Pancreas (tissue), 10 donors: ENCODE measurements around the gene TULP4. TPM values are rescaled to one million over a fixed set of nuclear protein-coding genes. Genes with fewer than 3 reads are reported as not detected.
"Not testable (repeated sequence)": the region's sequence is repeated elsewhere in the genome, so short reads cannot be mapped to it uniquely, and the experiment has no call there.

Experiments used
- ATAC-seq, 4 donors: fragments of 200-7000 bp; cut with Tn5 transposase; one replicate each; pipeline versions ENCODE4 v1.8.0 to v1.9.1; 2020; ENCODE audit warnings: mild to moderate bottlenecking in 4 of 4, moderate library complexity in 4 of 4
- DNase-seq, 6 donors: peaks; one replicate each; pipeline ENCODE4 v3.0.0-alpha.2; 2020
- FAIRE-seq: peaks from 2 replicates; lab custom pipeline; 2012; peaks lifted over from hg19 to GRCh38; lab: Jason Lieb, UNC
- H3K27ac ChIP-seq, 4 donors: fragments of 200-600 bp; sonication (generic); 1 replicate in 3 of 4; 2 replicates in 1 of 4; pipeline versions ENCODE4 v1.5.0 to v1.8.0; 2020
- H3K27me3 ChIP-seq, 4 donors: fragments of 200-600 bp; one replicate each; pipeline ENCODE4 v1.8.0; 2021
- H3K36me3 ChIP-seq, 3 donors: fragments of 200-600 bp; sonication (generic) in 1 of 3; one replicate each; pipeline versions ENCODE4 v1.5.0 to v1.8.0; 2020 to 2021
- H3K4me1 ChIP-seq, 3 donors: fragments of 200-600 bp; one replicate each; pipeline ENCODE4 v1.8.0; 2021
- H3K4me3 ChIP-seq, 4 donors: fragments of 200-600 bp; sonication (generic) in 2 of 4; one replicate each; pipeline versions ENCODE4 v1.5.0 to v1.8.0; 2020 to 2021
- H3K9me3 ChIP-seq, 4 donors: fragments of 200-600 bp; one replicate each; pipeline ENCODE4 v1.8.0; 2021
- CTCF ChIP-seq, 4 donors: fragments of 200-600 bp; sonication (generic) in 3 of 4; IDR thresholded peaks; one replicate each; pipeline versions ENCODE4 v1.5.0 to v1.8.0; 2021; ENCODE audit warnings: antibody characterized with exemption in 4 of 4
- WGBS, 2 donors: extraction: QIAGEN DNeasy Blood & Tissue Kit; methylation state at CpG; one replicate each; pipeline ENCODE4 v1.1.7; 2013; 5-methylcytosine and 5-hydroxymethylcytosine counted together
- intact Hi-C, 3 donors: fragments of 100-400 bp; cut with DNase I; formaldehyde crosslinking; loops; one replicate each; pipeline versions ENCODE4 v1.11.1 to v1.14.2; 2022
- polyA plus RNA-seq, 2 donors: library from polyadenylated mRNA; stranded (reverse); fragments of 200-250 nt; gene quantifications; one replicate each; pipeline ENCODE4 v1.2.3, GENCODE V29; 2013
- total RNA-seq, 6 donors: library from RNA; stranded (reverse); fragmentation: NEBNext Ultra II Directional in 4 of 6; extraction: Animal tissue kit (Norgen Biotek cat#: 25700) in 4 of 6; gene quantifications; one replicate each; pipeline versions ENCODE4 v1.2.1 to v1.2.4, GENCODE V29; 2021 to 2023
- donor health status: healthy with polysubstance abuse.
- donor health status: DM: no; HTN: no; CAD: no; lungs with moderate emphysema.
- donor health status: DM: no; HTN: no; CAD: no.
- donor health status: control.
- donor health status: control.
- donor health status: Bipolar disorder and iron deficiency.
- donor health status: DM: yes; HTN: yes; CAD: no.
- donor health status: DM: no; HTN: no; CAD: no.
- donor health status: DM: no; HTN: no; CAD: no.
- donor health status: DM: yes; HTN: yes; CAD: no.

TULP4 gene
- total and polyA plus RNA-seq, 8 donors: 3.1 to 88.8 (median 48.0) TPM

- H3K27me3 ChIP-seq: no peaks in the 10 kb centered on the region
- DNase-seq: no peak
- no peak for FAIRE-seq
- no peaks in the 10 kb centered on the region for H3K9me3 ChIP-seq
- 93 to 97% methylated on average over 2 of the region's 2 CpGs for WGBS, 2 donors
- TF ChIP-seq CTCF (IDR thresholded peaks at IDR 0.05): no peak
- intact Hi-C loops: no loop called here
- ATAC-seq: no peak
- H3K27ac ChIP-seq: no peak overlapping the region
- peaks cover 0 to 4% (median 0%) of the 10 kb centered on the region in 3 donors for H3K4me1 ChIP-seq
- H3K4me3 ChIP-seq: no peak overlapping the region
- peaks cover 0 to 10% (median 0%) of the 10 kb centered on the region in 3 donors for H3K36me3 ChIP-seq
Observed at GRCh38 chr6:158465257-158465656, 153.0 kb downstream of the TULP4 start.

- Histone ChIP-seq H3K27me3 (no peaks in the 10 kb centered on the region), H3K4me1 (peaks cover 0 to 4% (median 0%) of the 10 kb centered on the region in 3 donors), H3K4me3 (no peak overlapping the region), H3K27ac (no peak overlapping the region), H3K9me3 (no peaks in the 10 kb centered on the region), H3K36me3 (peaks cover 0 to 10% (median 0%) of the 10 kb centered on the region in 3 donors)
- FAIRE-seq (no peak), DNase-seq (no peak), ATAC-seq (no peak)
- 65 to 70% methylated on average over 3 of the region's 3 CpGs for WGBS, 2 donors
- intact Hi-C loops: no loop called here
- TF ChIP-seq CTCF (IDR thresholded peaks at IDR 0.05): no peak
Observed at GRCh38 chr6:158465747-158466146, 153.5 kb downstream of the TULP4 start.

- H3K27me3 ChIP-seq: no peaks in the 10 kb centered on the region
- WGBS, 2 donors: 26 to 33% methylated on average over 6 of the region's 6 CpGs
- ATAC-seq (peak in 3 of 4 donors; percentile 51 to 75 (median 69)), FAIRE-seq (no peak), DNase-seq (no peak)
- no peaks in the 10 kb centered on the region for H3K9me3 ChIP-seq
- H3K36me3 ChIP-seq: peaks cover 0 to 10% (median 0%) of the 10 kb centered on the region in 3 donors
- H3K4me1 ChIP-seq: peaks cover 0 to 4% (median 0%) of the 10 kb centered on the region in 3 donors
- no peak overlapping the region for H3K4me3 ChIP-seq
- H3K27ac ChIP-seq: no peak overlapping the region
- intact Hi-C loops: no loop called here
- no peak for TF ChIP-seq CTCF (IDR thresholded peaks at IDR 0.05)
Observed at GRCh38 chr6:158467923-158468322, 155.7 kb downstream of the TULP4 start.

- intact Hi-C loops: no loop called here
- Histone ChIP-seq H3K36me3 (peaks cover 0 to 7% (median 0%) of the 10 kb centered on the region in 3 donors), H3K4me1 (peaks cover 0 to 4% (median 0%) of the 10 kb centered on the region in 3 donors), H3K27ac (no peak overlapping the region), H3K4me3 (no peak overlapping the region), H3K27me3 (no peaks in the 10 kb centered on the region), H3K9me3 (no peaks in the 10 kb centered on the region)
- no peak for TF ChIP-seq CTCF (IDR thresholded peaks at IDR 0.05)
- WGBS, 2 donors: 86 to 88% methylated on average over 6 of the region's 6 CpGs
- FAIRE-seq (no peak), ATAC-seq (peak in 2 of 4 donors; percentile 32 to 47), DNase-seq (no peak)
Observed at GRCh38 chr6:158468666-158469065, 156.4 kb downstream of the TULP4 start.

GRCh38 chr6:158470023-158470422, 157.8 kb downstream of the TULP4 start:
- H3K4me3 ChIP-seq, intact Hi-C loops, H3K9me3 ChIP-seq, DNase-seq, H3K27me3 ChIP-seq, FAIRE-seq, H3K27ac ChIP-seq, H3K36me3 ChIP-seq, H3K4me1 ChIP-seq, ATAC-seq: not testable (repeated sequence)
- WGBS, 2 donors: 96 to 97% methylated on average over 18 of the region's 18 CpGs
